ENCODE results near the gene MFSD6. TPM values are rescaled to one million over a fixed set of nuclear protein-coding genes. Genes with fewer than 3 reads are reported as not detected.

The MFSD6 gene
- polyA plus RNA-seq, 2 of the 4 experiments (the other 2 are of a cell fraction) = 14.3 to 41.3 TPM

- FAIRE-seq = no peak
- H3K27ac ChIP-seq = no peak overlapping the region; a peak in 1 of 6 replicates
- no peaks in the 10 kb centered on the region for H3K9me3 ChIP-seq
- peak overlapping the region; percentile 24; the same call in 1 of the 3 replicates for H3K4me2 ChIP-seq
- ChIA-PET CTCF (interaction anchor here (0.9 to 1.4 kb wide), 2 partner anchors 29 to 59 kb away, joined by 3 to 4 read pairs; partner anchors contain the start of gene HIBCH), POLR2A (no interaction called here)
- WGBS (ENCODE audit: missing lambda C conversion rate) = 60% methylated on average over 10 of the region's 10 CpGs
- H3K4me3 ChIP-seq = no peak overlapping the region
- peak; percentile 76 to 95; a peak in 5 of 6 replicates for ATAC-seq
- no peak for TF ChIP-seq CBX2 (IDR thresholded peaks at IDR 0.05; ENCODE audit: borderline replicate concordance, low read depth)
- TF ChIP-seq ZC3H11A (IDR thresholded peaks at IDR 0.05) = no peak
- no peak for TF ChIP-seq HES2 (IDR thresholded peaks at IDR 0.05)
- no peak for TF ChIP-seq POLR2A (IDR thresholded peaks at IDR 0.05; ENCODE audit: low read length)
- TF ChIP-seq FOSB (CRISPR knock-in tag; IDR thresholded peaks at IDR 0.05) = no peak
- no peak for TF ChIP-seq SREBF2 (IDR thresholded peaks at IDR 0.05)
- no peak for TF ChIP-seq CTCF (IDR thresholded peaks at IDR 0.05)
- no peak for TF ChIP-seq RNF2 (IDR thresholded peaks at IDR 0.05; ENCODE audit: borderline replicate concordance, low read depth)
- no peak for TF ChIP-seq E2F6 (IDR thresholded peaks at IDR 0.05; ENCODE audit: borderline replicate concordance, low read depth)
- TF ChIP-seq JUNB (IDR thresholded peaks at IDR 0.05) = no peak
- no peak for TF ChIP-seq CBX8 (IDR thresholded peaks at IDR 0.05)
- no peak for TF ChIP-seq TP53 (CRISPR knock-in tag; IDR thresholded peaks at IDR 0.05)
- no peak for TF ChIP-seq HOXA7 (CRISPR knock-in tag; IDR thresholded peaks at IDR 0.05)
- no peak for TF ChIP-seq GATA3 (IDR thresholded peaks at IDR 0.05; ENCODE audit: borderline replicate concordance)
- DNase-seq (ENCODE audit: low read depth in 1 of 2, low spot score in 1 of 2) = peak in 1 of 2 experiments; percentile 76
- peaks cover 14% of the 10 kb centered on the region for H3K4me1 ChIP-seq
Measured at GRCh38 chr2:190379249-190379964, 28.7 kb upstream of the MFSD6 start.

GRCh38 chr2:190380962-190381412, 27.2 kb upstream of the MFSD6 start:
- H3K4me2 ChIP-seq = no peak overlapping the region
- H3K4me1 ChIP-seq = peaks cover 14% of the 10 kb centered on the region
- no peak for DNase-seq (ENCODE audit: low read depth in 1 of 2, low spot score in 1 of 2)
- TF ChIP-seq HEYL (CRISPR knock-in tag; IDR thresholded peaks at IDR 0.05) = no peak
- TF ChIP-seq RFX5 (IDR thresholded peaks at IDR 0.05) = no peak
- TF ChIP-seq ELK1 (IDR thresholded peaks at IDR 0.05; ENCODE audit: low read depth, low read length) = no peak
- TF ChIP-seq CHD4 (IDR thresholded peaks at IDR 0.05; ENCODE audit: borderline replicate concordance) = no peak
- no peak for TF ChIP-seq KDM1A (IDR thresholded peaks at IDR 0.05; ENCODE audit: low read depth)
- no peak for TF ChIP-seq ZC3H11A (IDR thresholded peaks at IDR 0.05)
- TF ChIP-seq HDAC2 (IDR thresholded peaks at IDR 0.05) = no peak
- TF ChIP-seq ATOH8 (CRISPR knock-in tag; IDR thresholded peaks at IDR 0.05; ENCODE audit: low read depth) = no peak
- no peak for TF ChIP-seq POLR2A (IDR thresholded peaks at IDR 0.05; ENCODE audit: low read length)
- no peak overlapping the region for H3K4me3 ChIP-seq
- no peak for ATAC-seq
- H3K9me3 ChIP-seq = no peaks in the 10 kb centered on the region
- H3K27ac ChIP-seq = no peak overlapping the region
- FAIRE-seq = no peak
- ChIA-PET CTCF (interaction anchor here (0.6 to 1.1 kb wide), 4 partner anchors 12 to 130 kb away, joined by 3 to 4 read pairs (median 3); no protein-coding TSS in a partner anchor), POLR2A (no interaction called here)
- 70% methylated on average over 5 of the region's 5 CpGs for WGBS (ENCODE audit: missing lambda C conversion rate)
